Neural progenitor cell (in vitro differentiated cells): ENCODE results near the gene NFKB1. TPM values are rescaled to one million over a fixed set of nuclear protein-coding genes. Genes with fewer than 3 reads are reported as not detected.

ENCODE experiments used
- DNase-seq: peaks from one replicate; pipeline ENCODE4 v3.0.0-alpha.2; 2016; ENCODE audit warnings: low spot score
- H2AFZ ChIP-seq: fragments of 200-600 bp; sonication (generic); replicated peaks from 2 replicates; pipeline ENCODE4 v1.6.1; 2016; ENCODE audit warnings: antibody characterized with exemption
- H3F3A ChIP-seq: fragments of 200-600 bp; sonication (generic); 2 replicates; pipeline ENCODE4 v1.6.1; 2016; ENCODE audit warnings: antibody characterized with exemption, low read depth
- H3K27ac ChIP-seq: fragments of 200-600 bp; sonication (generic); 2 replicates; pipeline ENCODE4 v1.5.1; 2016; ENCODE audit warnings: mild to moderate bottlenecking
- H3K27me3 ChIP-seq: fragments of 200-600 bp; sonication (generic); 2 replicates; pipeline ENCODE4 v1.6.1; 2016; ENCODE audit warnings: mild to moderate bottlenecking, moderate library complexity
- H3K36me3 ChIP-seq: fragments of 200-600 bp; sonication (generic); 2 replicates; pipeline ENCODE4 v1.5.1; 2016
- H3K4me1 ChIP-seq: fragments of 200-600 bp; sonication (generic); 2 replicates; pipeline ENCODE4 v1.6.1; 2016; ENCODE audit warnings: mixed run types
- H3K4me2 ChIP-seq: fragments of 200-600 bp; sonication (generic); 2 replicates; pipeline ENCODE4 v1.6.1; 2016
- H3K4me3 ChIP-seq: fragments of 200-600 bp; sonication (generic); 2 replicates; pipeline ENCODE4 v1.5.1; 2016
- H3K79me2 ChIP-seq: fragments of 200-600 bp; sonication (generic); 2 replicates; pipeline ENCODE4 v1.6.1; 2016; ENCODE audit warnings: low read depth
- H3K9ac ChIP-seq: fragments of 200-600 bp; sonication (generic); 2 replicates; pipeline ENCODE4 v1.6.1; 2016
- H3K9me3 ChIP-seq: fragments of 200-600 bp; sonication (generic); 2 replicates; pipeline ENCODE4 v1.5.1; 2016; ENCODE audit warnings: low read depth
- H4K20me1 ChIP-seq: fragments of 200-600 bp; sonication (generic); 2 replicates; pipeline ENCODE4 v1.6.1; 2016; ENCODE audit warnings: low read depth
- H3K27ac Mint-ChIP-seq: 3 replicates; pipeline ENCODE4 v1.8.0; 2021; ENCODE audit warnings: mixed read lengths
- H3K27me3 Mint-ChIP-seq: 2 replicates; pipeline ENCODE4 v1.8.0; 2022; ENCODE audit warnings: low read depth, mild to moderate bottlenecking, inconsistent platforms, moderate library complexity, mixed read lengths; ENCODE audit not compliant: insufficient read depth
- H3K36me3 Mint-ChIP-seq: 3 replicates; pipeline ENCODE4 v1.8.0; 2021; ENCODE audit warnings: mixed read lengths
- H3K4me1 Mint-ChIP-seq: 3 replicates; pipeline ENCODE4 v1.8.0; 2021; ENCODE audit warnings: mixed read lengths
- H3K4me3 Mint-ChIP-seq: 3 replicates; pipeline ENCODE4 v1.8.0; 2021; ENCODE audit warnings: mild to moderate bottlenecking, moderate library complexity, mixed read lengths
- H3K9me3 Mint-ChIP-seq: 3 replicates; pipeline ENCODE4 v1.8.0; 2020; ENCODE audit warnings: mixed read lengths
- CTCF ChIP-seq: fragments of 200-600 bp; sonication (generic); IDR thresholded peaks from 2 replicates; pipeline ENCODE4 v1.5.1; 2017; ENCODE audit warnings: antibody characterized with exemption, mild to moderate bottlenecking
- EZH2 ChIP-seq: fragments of 200-600 bp; sonication (generic); IDR thresholded peaks from 2 replicates; pipeline ENCODE4 v1.6.1; 2017; ENCODE audit warnings: antibody characterized with exemption, mild to moderate bottlenecking, moderate library complexity
- EZH2phosphoT487 ChIP-seq: fragments of 200-600 bp; sonication (generic); IDR thresholded peaks from 2 replicates; pipeline ENCODE4 v1.6.1; 2017; ENCODE audit warnings: antibody characterized with exemption
- total RNA-seq: library from RNA; depleted of rRNA; stranded (reverse); fragments of >200 nt; gene quantifications from 2 replicates; pipeline ENCODE4 v1.2.3, GENCODE V29; 2015; ENCODE audit warnings: low replicate concordance

NFKB1 gene
- total RNA-seq, 1 donor from 2014 or later: 14.1 TPM

GRCh38 chr4:102522031-102522440 lies 20.9 kb downstream of the NFKB1 start:
- H3K36me3 Mint-ChIP-seq: no peaks in the 10 kb centered on the region

GRCh38 chr4:102524691-102525090 lies 23.5 kb downstream of the NFKB1 start:
- Histone ChIP-seq H3K4me2 (no peak overlapping the region), H3K79me2 (no peaks in the 10 kb centered on the region), H3K9me3 (no peaks in the 10 kb centered on the region), H3F3A (no peaks in the 10 kb centered on the region), H3K27ac (no peak overlapping the region), H3K27me3 (no peaks in the 10 kb centered on the region), H3K9ac (no peak overlapping the region), H2AFZ (no peak overlapping the region), H3K36me3 (no peaks in the 10 kb centered on the region), H3K4me1 (peaks cover 16% of the 10 kb centered on the region), H4K20me1 (no peaks in the 10 kb centered on the region), H3K4me3 (no peak overlapping the region)
- Mint-ChIP-seq H3K4me1 (peaks cover 15% of the 10 kb centered on the region), H3K9me3 (no peaks in the 10 kb centered on the region), H3K36me3 (no peaks in the 10 kb centered on the region), H3K27ac (no peak overlapping the region), H3K27me3 (no peaks in the 10 kb centered on the region), H3K4me3 (no peak overlapping the region)
- TF ChIP-seq EZH2 (no peak), EZH2phosphoT487 (no peak), CTCF (no peak)
- DNase-seq: no peak

More at GRCh38 chr4:102522031-102522440, 20.9 kb downstream of the NFKB1 start:
- H3K27ac ChIP-seq: no peak overlapping the region
- H3K9me3 ChIP-seq: no peaks in the 10 kb centered on the region
- no peak overlapping the region for H3K4me2 ChIP-seq
- H3K4me1 ChIP-seq: peaks cover 3% of the 10 kb centered on the region
- H3K9ac ChIP-seq: no peak overlapping the region
- H3F3A ChIP-seq: no peaks in the 10 kb centered on the region
- no peak overlapping the region for H3K4me3 Mint-ChIP-seq
- no peaks in the 10 kb centered on the region for H3K27me3 ChIP-seq
- TF ChIP-seq EZH2phosphoT487: no peak
- TF ChIP-seq EZH2: no peak
- no peak overlapping the region for H2AFZ ChIP-seq
- no peaks in the 10 kb centered on the region for H3K27me3 Mint-ChIP-seq
- H3K79me2 ChIP-seq: no peaks in the 10 kb centered on the region
- no peaks in the 10 kb centered on the region for H3K36me3 ChIP-seq
- H3K4me1 Mint-ChIP-seq: peaks cover 9% of the 10 kb centered on the region
- no peak overlapping the region for H3K27ac Mint-ChIP-seq
- H4K20me1 ChIP-seq: no peaks in the 10 kb centered on the region
- peaks cover 2% of the 10 kb centered on the region for H3K9me3 Mint-ChIP-seq
- DNase-seq: no peak
- H3K4me3 ChIP-seq: no peak overlapping the region

- no peaks in the 10 kb centered on the region for H3K36me3 Mint-ChIP-seq
- DNase-seq: no peak
- H3K9me3 Mint-ChIP-seq: no peaks in the 10 kb centered on the region
- H3K4me1 Mint-ChIP-seq: peaks cover 15% of the 10 kb centered on the region
- Histone ChIP-seq H3K4me1 (peaks cover 16% of the 10 kb centered on the region), H3K9ac (no peak overlapping the region), H3K9me3 (no peaks in the 10 kb centered on the region), H4K20me1 (no peaks in the 10 kb centered on the region), H3K27ac (no peak overlapping the region), H2AFZ (no peak overlapping the region), H3K36me3 (no peaks in the 10 kb centered on the region), H3K79me2 (no peaks in the 10 kb centered on the region), H3F3A (no peaks in the 10 kb centered on the region), H3K4me3 (no peak overlapping the region), H3K27me3 (no peaks in the 10 kb centered on the region), H3K4me2 (no peak overlapping the region)
- no peak overlapping the region for H3K27ac Mint-ChIP-seq
- no peaks in the 10 kb centered on the region for H3K27me3 Mint-ChIP-seq
- H3K4me3 Mint-ChIP-seq: no peak overlapping the region
- TF ChIP-seq EZH2phosphoT487 (no peak), EZH2 (no peak)
Observed at GRCh38 chr4:102525097-102525496, 23.9 kb downstream of the NFKB1 start.

GRCh38 chr4:102525504-102525903 lies 24.3 kb downstream of the NFKB1 start:
- no peak overlapping the region for H3K4me3 ChIP-seq
- no peaks in the 10 kb centered on the region for H3K79me2 ChIP-seq
- H2AFZ ChIP-seq: no peak overlapping the region
- no peaks in the 10 kb centered on the region for H3K27me3 Mint-ChIP-seq
- H3F3A ChIP-seq: no peaks in the 10 kb centered on the region
- H3K9me3 Mint-ChIP-seq: no peaks in the 10 kb centered on the region
- H3K9me3 ChIP-seq: no peaks in the 10 kb centered on the region
- no peak overlapping the region for H3K9ac ChIP-seq
- H3K27me3 ChIP-seq: no peaks in the 10 kb centered on the region
- no peaks in the 10 kb centered on the region for H3K36me3 ChIP-seq
- TF ChIP-seq CTCF: no peak
- TF ChIP-seq EZH2: no peak
- TF ChIP-seq EZH2phosphoT487: no peak
- peaks cover 15% of the 10 kb centered on the region for H3K4me1 Mint-ChIP-seq
- H3K36me3 Mint-ChIP-seq: no peaks in the 10 kb centered on the region
- no peak for DNase-seq
- H3K27ac Mint-ChIP-seq: no peak overlapping the region
- peaks cover 16% of the 10 kb centered on the region for H3K4me1 ChIP-seq
- H3K4me2 ChIP-seq: no peak overlapping the region
- no peak overlapping the region for H3K27ac ChIP-seq
- no peaks in the 10 kb centered on the region for H4K20me1 ChIP-seq
- no peak overlapping the region for H3K4me3 Mint-ChIP-seq
